ENCODE results near the gene FREM2.

DNA sequence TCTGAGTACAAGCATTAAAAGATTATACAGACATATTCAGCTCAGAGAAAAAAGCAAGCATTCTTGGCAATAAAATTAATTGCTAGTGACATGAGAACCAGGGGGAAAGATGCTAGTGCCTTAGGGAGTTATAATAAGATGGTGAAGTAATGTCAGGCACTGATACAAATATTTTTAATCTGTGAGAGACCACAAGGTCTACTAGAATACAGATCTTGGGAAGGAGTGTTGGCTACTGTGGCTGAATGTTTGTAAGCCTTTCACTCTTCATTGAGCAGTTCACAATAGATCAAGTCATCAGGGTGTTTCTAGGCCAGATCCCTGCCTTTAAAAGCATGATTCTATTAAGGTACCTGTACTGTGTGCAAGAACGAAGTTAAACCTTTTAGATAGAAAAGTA lies 16.4 kb downstream of the FREM2 start:
- TF ChIP-seq, protein P1, sequence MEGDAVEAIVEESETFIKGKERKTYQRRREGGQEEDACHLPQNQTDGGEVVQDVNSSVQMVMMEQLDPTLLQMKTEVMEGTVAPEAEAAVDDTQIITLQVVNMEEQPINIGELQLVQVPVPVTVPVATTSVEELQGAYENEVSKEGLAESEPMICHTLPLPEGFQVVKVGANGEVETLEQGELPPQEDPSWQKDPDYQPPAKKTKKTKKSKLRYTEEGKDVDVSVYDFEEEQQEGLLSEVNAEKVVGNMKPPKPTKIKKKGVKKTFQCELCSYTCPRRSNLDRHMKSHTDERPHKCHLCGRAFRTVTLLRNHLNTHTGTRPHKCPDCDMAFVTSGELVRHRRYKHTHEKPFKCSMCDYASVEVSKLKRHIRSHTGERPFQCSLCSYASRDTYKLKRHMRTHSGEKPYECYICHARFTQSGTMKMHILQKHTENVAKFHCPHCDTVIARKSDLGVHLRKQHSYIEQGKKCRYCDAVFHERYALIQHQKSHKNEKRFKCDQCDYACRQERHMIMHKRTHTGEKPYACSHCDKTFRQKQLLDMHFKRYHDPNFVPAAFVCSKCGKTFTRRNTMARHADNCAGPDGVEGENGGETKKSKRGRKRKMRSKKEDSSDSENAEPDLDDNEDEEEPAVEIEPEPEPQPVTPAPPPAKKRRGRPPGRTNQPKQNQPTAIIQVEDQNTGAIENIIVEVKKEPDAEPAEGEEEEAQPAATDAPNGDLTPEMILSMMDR (conservative IDR thresholded peaks at IDR 0.05; ENCODE audit: low read depth, low read length): no peak
- no peak for TF ChIP-seq EZH2 (IDR thresholded peaks at IDR 0.05; ENCODE audit: borderline replicate concordance, low read depth, low read length, poor library complexity, severe bottlenecking)
